ENCODE data around the gene LRRC58.

DNA sequence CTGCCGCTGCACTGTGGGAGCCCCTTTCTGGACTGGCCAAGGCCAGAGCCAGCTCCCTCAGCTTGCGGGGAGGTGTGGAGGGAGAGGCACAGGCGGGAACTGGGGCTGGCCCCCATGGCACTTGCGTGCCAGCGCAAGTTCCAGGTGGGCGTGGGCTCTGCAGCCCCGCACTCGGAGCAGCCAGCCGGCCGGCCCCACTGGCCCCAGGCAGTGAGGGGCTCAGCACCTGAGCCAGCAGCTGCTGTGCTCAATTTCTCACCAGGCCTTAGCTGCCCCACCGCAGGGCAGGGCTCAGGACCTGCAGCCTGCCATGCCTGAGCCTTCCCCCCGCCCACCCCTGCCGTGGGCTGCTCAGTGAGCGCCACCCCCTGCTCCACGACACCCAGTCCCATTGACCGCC, 59.5 kb downstream of the LRRC58 start:
- TF ChIP-seq EZH2 (IDR thresholded peaks at IDR 0.05) (no peak), POLR2AphosphoS5 (IDR thresholded peaks at IDR 0.05; ENCODE audit: borderline replicate concordance, low read depth, low read length) (no peak), FOXP2 (optimal IDR thresholded peaks at IDR 0.05; ENCODE audit: control extremely low read depth, extremely low read length, insufficient read depth) (no peak)

Measured in SK-N-MC (cell line).